Measurements from ENCODE around the gene NEK5.
"Not testable (repeated sequence)": the region's sequence is repeated elsewhere in the genome, so short reads cannot be mapped to it uniquely, and the experiment has no call there.

NEK5 gene

GRCh38 chr13:52112591-52112990, 16.3 kb downstream of the NEK5 start:
- Histone ChIP-seq H3K27me3 (replicated peaks; ENCODE audit: control insufficient read depth, insufficient read depth, low read length, poor library complexity, severe bottlenecking) (no peaks in the 10 kb centered on the region), H3K4me1 (ENCODE audit: control insufficient read depth, insufficient read depth, low read length, poor library complexity, severe bottlenecking) (no peaks in the 10 kb centered on the region), H3K4me3 (ENCODE audit: insufficient read depth, low read depth, low read length, poor library complexity, severe bottlenecking) (no peak overlapping the region), H3K36me3 (ENCODE audit: control insufficient read depth, insufficient read depth, low read length) (no peaks in the 10 kb centered on the region), H3K9me3 (ENCODE audit: control insufficient read depth, low read length) (no peaks in the 10 kb centered on the region), H3K27ac (ENCODE audit: insufficient read depth, low read length, poor library complexity, severe bottlenecking) (no peak overlapping the region)
- DNase-seq, result no peak

- no peak overlapping the region for H3K27ac ChIP-seq (ENCODE audit: insufficient read depth, low read length, poor library complexity, severe bottlenecking)
- H3K36me3 ChIP-seq (ENCODE audit: control insufficient read depth, insufficient read depth, low read length), result no peaks in the 10 kb centered on the region
- no peak for DNase-seq
- H3K4me1 ChIP-seq (ENCODE audit: control insufficient read depth, insufficient read depth, low read length, poor library complexity, severe bottlenecking), result no peaks in the 10 kb centered on the region
- H3K4me3 ChIP-seq (ENCODE audit: insufficient read depth, low read depth, low read length, poor library complexity, severe bottlenecking), result no peak overlapping the region
- H3K27me3 ChIP-seq (replicated peaks; ENCODE audit: control insufficient read depth, insufficient read depth, low read length, poor library complexity, severe bottlenecking), result no peaks in the 10 kb centered on the region
- H3K9me3 ChIP-seq (ENCODE audit: control insufficient read depth, low read length), result no peaks in the 10 kb centered on the region
These were observed 19.7 kb downstream of the NEK5 start for GRCh38 chr13:52109116-52109670.

- H3K4me3 ChIP-seq (ENCODE audit: insufficient read depth, low read depth, low read length, poor library complexity, severe bottlenecking), result no peak overlapping the region
- no peaks in the 10 kb centered on the region for H3K9me3 ChIP-seq (ENCODE audit: control insufficient read depth, low read length)
- H3K36me3 ChIP-seq (ENCODE audit: control insufficient read depth, insufficient read depth, low read length), result no peaks in the 10 kb centered on the region
- no peak for DNase-seq
- no peak overlapping the region for H3K27ac ChIP-seq (ENCODE audit: insufficient read depth, low read length, poor library complexity, severe bottlenecking)
- H3K27me3 ChIP-seq (replicated peaks; ENCODE audit: control insufficient read depth, insufficient read depth, low read length, poor library complexity, severe bottlenecking), result no peaks in the 10 kb centered on the region
- H3K4me1 ChIP-seq (ENCODE audit: control insufficient read depth, insufficient read depth, low read length, poor library complexity, severe bottlenecking), result no peaks in the 10 kb centered on the region
These were observed 23.0 kb downstream of the NEK5 start for GRCh38 chr13:52105841-52106240.

GRCh38 chr13:52104624-52105023, 24.2 kb downstream of the NEK5 start:
- Histone ChIP-seq H3K27ac (ENCODE audit: insufficient read depth, low read length, poor library complexity, severe bottlenecking) (no peak overlapping the region), H3K4me1 (ENCODE audit: control insufficient read depth, insufficient read depth, low read length, poor library complexity, severe bottlenecking) (no peaks in the 10 kb centered on the region), H3K4me3 (ENCODE audit: insufficient read depth, low read depth, low read length, poor library complexity, severe bottlenecking) (no peak overlapping the region), H3K27me3 (replicated peaks; ENCODE audit: control insufficient read depth, insufficient read depth, low read length, poor library complexity, severe bottlenecking) (no peaks in the 10 kb centered on the region), H3K36me3 (ENCODE audit: control insufficient read depth, insufficient read depth, low read length) (no peaks in the 10 kb centered on the region), H3K9me3 (ENCODE audit: control insufficient read depth, low read length) (no peaks in the 10 kb centered on the region)
- no peak for DNase-seq

DNA sequence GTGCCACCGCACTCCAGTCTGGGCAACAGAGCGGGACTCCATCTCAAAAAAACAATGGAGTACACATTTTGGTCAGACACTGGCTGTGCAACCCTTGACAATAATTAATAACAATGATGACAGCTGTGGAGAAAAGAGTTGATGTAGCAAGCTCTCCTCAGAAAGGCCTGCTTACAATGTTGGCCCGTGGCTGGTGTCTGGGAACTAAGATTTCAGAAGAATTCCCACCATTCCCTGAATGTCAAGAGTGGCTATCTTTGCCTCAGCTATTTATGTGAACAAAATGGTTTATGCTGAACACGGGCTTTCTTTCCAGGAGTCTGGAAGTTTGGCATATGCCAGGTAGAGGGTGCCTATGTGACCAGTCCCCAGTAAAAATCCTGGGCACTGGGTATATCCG, 25.5 kb downstream of the NEK5 start:
- no peak for DNase-seq
- Histone ChIP-seq H3K36me3 (ENCODE audit: control insufficient read depth, insufficient read depth, low read length) (no peaks in the 10 kb centered on the region), H3K4me1 (ENCODE audit: control insufficient read depth, insufficient read depth, low read length, poor library complexity, severe bottlenecking) (no peaks in the 10 kb centered on the region), H3K27ac (ENCODE audit: insufficient read depth, low read length, poor library complexity, severe bottlenecking) (no peak overlapping the region), H3K9me3 (ENCODE audit: control insufficient read depth, low read length) (no peaks in the 10 kb centered on the region), H3K4me3 (ENCODE audit: insufficient read depth, low read depth, low read length, poor library complexity, severe bottlenecking) (no peak overlapping the region), H3K27me3 (replicated peaks; ENCODE audit: control insufficient read depth, insufficient read depth, low read length, poor library complexity, severe bottlenecking) (no peaks in the 10 kb centered on the region)

- H3K9me3 ChIP-seq (ENCODE audit: control insufficient read depth, low read length); H3K4me3 ChIP-seq (ENCODE audit: insufficient read depth, low read depth, low read length, poor library complexity, severe bottlenecking); H3K36me3 ChIP-seq (ENCODE audit: control insufficient read depth, insufficient read depth, low read length); H3K27me3 ChIP-seq (replicated peaks; ENCODE audit: control insufficient read depth, insufficient read depth, low read length, poor library complexity, severe bottlenecking); DNase-seq; H3K27ac ChIP-seq (ENCODE audit: insufficient read depth, low read length, poor library complexity, severe bottlenecking); H3K4me1 ChIP-seq (ENCODE audit: control insufficient read depth, insufficient read depth, low read length, poor library complexity, severe bottlenecking): not testable (repeated sequence)
These were observed 26.4 kb downstream of the NEK5 start for GRCh38 chr13:52102423-52102822.

DNA sequence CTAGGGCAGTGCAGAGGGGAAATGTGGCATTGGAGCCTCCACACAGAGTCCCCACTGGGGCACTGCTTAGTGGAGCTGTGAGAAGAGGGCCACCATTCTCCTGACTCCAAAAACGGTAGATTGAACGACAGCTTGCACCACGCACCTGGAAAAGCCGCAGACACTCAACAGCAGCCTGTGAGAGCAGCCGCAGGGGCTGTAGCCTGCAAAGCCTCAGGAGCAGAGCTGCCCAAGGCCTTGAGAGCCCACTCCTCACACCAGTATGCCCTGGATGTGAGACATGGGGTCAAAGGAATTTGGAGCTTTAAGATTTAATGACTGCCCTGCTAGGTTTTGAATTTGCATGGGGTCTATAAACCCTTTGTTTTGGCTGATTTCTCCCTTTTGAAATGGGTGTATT, 31.7 kb downstream of the NEK5 start:
- Histone ChIP-seq H3K4me1 (ENCODE audit: control insufficient read depth, insufficient read depth, low read length, poor library complexity, severe bottlenecking) (no peaks in the 10 kb centered on the region), H3K36me3 (ENCODE audit: control insufficient read depth, insufficient read depth, low read length) (no peaks in the 10 kb centered on the region), H3K4me3 (ENCODE audit: insufficient read depth, low read depth, low read length, poor library complexity, severe bottlenecking) (no peak overlapping the region), H3K27ac (ENCODE audit: insufficient read depth, low read length, poor library complexity, severe bottlenecking) (no peak overlapping the region), H3K9me3 (ENCODE audit: control insufficient read depth, low read length) (no peaks in the 10 kb centered on the region), H3K27me3 (replicated peaks; ENCODE audit: control insufficient read depth, insufficient read depth, low read length, poor library complexity, severe bottlenecking) (no peaks in the 10 kb centered on the region)
- no peak for DNase-seq

GRCh38 chr13:52096748-52097147, 32.1 kb downstream of the NEK5 start:
- Histone ChIP-seq H3K36me3 (ENCODE audit: control insufficient read depth, insufficient read depth, low read length) (no peaks in the 10 kb centered on the region), H3K27ac (ENCODE audit: insufficient read depth, low read length, poor library complexity, severe bottlenecking) (no peak overlapping the region), H3K4me3 (ENCODE audit: insufficient read depth, low read depth, low read length, poor library complexity, severe bottlenecking) (no peak overlapping the region)

DNA sequence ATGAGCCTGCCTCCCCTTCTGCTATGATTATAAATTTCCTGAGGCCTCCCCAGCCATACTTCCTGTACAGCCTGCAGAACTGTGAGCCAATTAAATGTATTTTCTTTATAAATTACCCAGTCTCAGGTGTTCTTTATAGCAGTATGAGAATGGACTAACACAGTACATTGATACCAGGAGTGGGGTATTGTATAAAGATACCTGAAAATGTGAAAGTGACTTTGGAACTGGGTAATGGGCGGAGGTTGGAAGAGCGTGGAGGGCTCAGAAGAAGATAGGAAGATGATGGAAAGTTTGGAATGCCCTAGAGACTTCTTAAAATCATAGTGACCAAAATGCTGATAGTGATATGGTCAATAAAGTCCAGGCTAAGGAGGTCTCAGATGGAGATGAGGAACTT, 32.8 kb downstream of the NEK5 start:
- Histone ChIP-seq H3K36me3 (ENCODE audit: control insufficient read depth, insufficient read depth, low read length) (no peaks in the 10 kb centered on the region), H3K27ac (ENCODE audit: insufficient read depth, low read length, poor library complexity, severe bottlenecking) (no peak overlapping the region), H3K4me3 (ENCODE audit: insufficient read depth, low read depth, low read length, poor library complexity, severe bottlenecking) (no peak overlapping the region), H3K9me3 (ENCODE audit: control insufficient read depth, low read length) (no peaks in the 10 kb centered on the region), H3K4me1 (ENCODE audit: control insufficient read depth, insufficient read depth, low read length, poor library complexity, severe bottlenecking) (no peaks in the 10 kb centered on the region), H3K27me3 (replicated peaks; ENCODE audit: control insufficient read depth, insufficient read depth, low read length, poor library complexity, severe bottlenecking) (no peaks in the 10 kb centered on the region)
- no peak for DNase-seq

More at GRCh38 chr13:52096748-52097147, 32.1 kb downstream of the NEK5 start:
- Histone ChIP-seq H3K27me3 (replicated peaks; ENCODE audit: control insufficient read depth, insufficient read depth, low read length, poor library complexity, severe bottlenecking) (no peaks in the 10 kb centered on the region), H3K9me3 (ENCODE audit: control insufficient read depth, low read length) (no peaks in the 10 kb centered on the region), H3K4me1 (ENCODE audit: control insufficient read depth, insufficient read depth, low read length, poor library complexity, severe bottlenecking) (no peaks in the 10 kb centered on the region)
- no peak for DNase-seq

GRCh38 chr13:52092087-52092486, 36.8 kb downstream of the NEK5 start:
- Histone ChIP-seq H3K4me3 (ENCODE audit: insufficient read depth, low read depth, low read length, poor library complexity, severe bottlenecking) (no peak overlapping the region), H3K4me1 (ENCODE audit: control insufficient read depth, insufficient read depth, low read length, poor library complexity, severe bottlenecking) (no peaks in the 10 kb centered on the region), H3K9me3 (ENCODE audit: control insufficient read depth, low read length) (no peaks in the 10 kb centered on the region), H3K27me3 (replicated peaks; ENCODE audit: control insufficient read depth, insufficient read depth, low read length, poor library complexity, severe bottlenecking) (no peaks in the 10 kb centered on the region), H3K27ac (ENCODE audit: insufficient read depth, low read length, poor library complexity, severe bottlenecking) (no peak overlapping the region), H3K36me3 (ENCODE audit: control insufficient read depth, insufficient read depth, low read length) (no peaks in the 10 kb centered on the region)
- DNase-seq, result no peak

- Histone ChIP-seq H3K36me3 (ENCODE audit: control insufficient read depth, insufficient read depth, low read length) (no peaks in the 10 kb centered on the region), H3K9me3 (ENCODE audit: control insufficient read depth, low read length) (no peaks in the 10 kb centered on the region), H3K4me1 (ENCODE audit: control insufficient read depth, insufficient read depth, low read length, poor library complexity, severe bottlenecking) (no peaks in the 10 kb centered on the region), H3K27me3 (replicated peaks; ENCODE audit: control insufficient read depth, insufficient read depth, low read length, poor library complexity, severe bottlenecking) (no peaks in the 10 kb centered on the region), H3K27ac (ENCODE audit: insufficient read depth, low read length, poor library complexity, severe bottlenecking) (no peak overlapping the region), H3K4me3 (ENCODE audit: insufficient read depth, low read depth, low read length, poor library complexity, severe bottlenecking) (no peak overlapping the region)
- no peak for DNase-seq
These were observed 37.4 kb downstream of the NEK5 start for GRCh38 chr13:52091473-52091872.

Measured in effector memory CD4-positive, alpha-beta T cell (primary cell).